GM21723 (cell line): ENCODE results near the gene NRBP1.
A peak's percentile ranks its signal among the peaks of the same experiment; 100 is the strongest.
"Not testable (repeated sequence)": the region's sequence is repeated elsewhere in the genome, so short reads cannot be mapped to it uniquely, and the experiment has no call there.

Experiments
- ATAC-seq: cut with Tn5 transposase; IDR thresholded peaks from one replicate; pipeline ENCODE4 v1.9.1; 2021; ENCODE audit warnings: mild to moderate bottlenecking, moderate library complexity; ENCODE audit not compliant: unreplicated experiment

The NRBP1 gene

DNA sequence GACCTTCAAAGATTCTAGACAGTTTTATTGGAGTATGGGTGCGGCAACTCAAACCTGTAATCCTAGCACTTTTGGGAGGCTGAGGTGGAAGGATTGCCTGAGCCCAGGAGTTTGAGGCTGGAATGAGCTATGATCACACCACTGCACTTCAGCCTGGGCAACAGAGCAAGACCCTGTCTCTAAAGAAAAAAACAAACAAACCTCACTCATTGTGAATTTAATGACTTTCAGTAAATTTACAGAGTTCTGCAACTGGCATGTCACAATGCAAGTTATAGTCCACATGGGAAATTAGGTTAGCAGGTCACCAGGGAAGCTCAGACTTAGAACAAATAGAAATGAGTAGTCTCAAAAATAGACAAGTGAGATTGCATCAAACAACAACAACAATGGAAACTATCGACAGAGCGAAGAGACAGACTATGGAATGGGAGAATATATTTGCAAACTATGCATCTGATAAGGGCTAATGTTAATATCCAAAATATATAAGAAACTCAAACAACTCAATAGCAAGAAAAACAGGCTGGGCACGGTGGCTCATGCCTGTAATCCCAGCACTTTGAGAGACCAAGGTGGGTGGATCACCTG, 6.7 kb upstream of the NRBP1 start:
- no peak for ATAC-seq

DNA sequence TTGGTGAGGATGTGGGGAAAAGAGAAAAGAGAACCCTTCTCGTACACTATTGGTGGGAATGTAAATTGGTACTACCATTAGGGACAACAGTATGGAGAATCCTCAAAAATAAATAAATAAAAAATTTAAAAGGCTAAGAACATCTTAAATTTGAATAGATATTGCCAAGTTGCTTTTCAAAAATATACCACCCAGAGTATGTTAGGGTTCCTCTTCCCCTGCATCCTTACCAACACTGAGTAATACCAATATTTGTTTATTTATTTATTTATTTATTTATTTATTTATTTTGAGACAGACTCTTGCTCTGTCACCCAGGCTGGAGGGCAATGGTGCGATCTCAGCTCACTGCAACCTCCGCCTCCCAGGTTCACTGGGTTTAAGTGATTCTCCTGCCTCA, 5.5 kb upstream of the NRBP1 start:
- no peak for ATAC-seq

GRCh38 chr2:27425039-27425438, 3.4 kb upstream of the NRBP1 start:
- not testable (repeated sequence) for ATAC-seq

GRCh38 chr2:27427863-27428212, 593 bp upstream of the NRBP1 start:
- no peak for ATAC-seq

- peak; percentile 80 for ATAC-seq
These were observed 629 bp downstream of the NRBP1 start for GRCh38 chr2:27428978-27429541.

DNA sequence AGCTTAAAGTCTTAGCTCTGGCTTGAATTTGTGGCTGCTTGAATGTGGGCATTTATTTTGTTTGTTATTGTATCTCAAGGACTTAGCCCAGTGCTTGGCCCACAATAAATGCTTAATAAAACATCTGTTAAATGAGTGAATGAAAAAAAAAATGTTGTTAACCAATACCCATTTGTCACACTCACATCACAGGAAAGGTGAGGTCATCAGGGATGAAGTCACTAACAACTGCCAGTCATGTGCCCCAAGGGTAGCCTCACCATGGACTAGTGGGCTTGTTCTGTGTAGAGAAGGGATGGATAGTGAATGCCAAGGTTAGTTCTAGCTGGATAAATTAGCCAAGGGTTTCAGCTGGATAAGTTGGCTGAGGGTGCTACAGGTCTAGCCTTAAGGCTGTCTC, 3.0 kb downstream of the NRBP1 start:
- ATAC-seq = no peak

DNA sequence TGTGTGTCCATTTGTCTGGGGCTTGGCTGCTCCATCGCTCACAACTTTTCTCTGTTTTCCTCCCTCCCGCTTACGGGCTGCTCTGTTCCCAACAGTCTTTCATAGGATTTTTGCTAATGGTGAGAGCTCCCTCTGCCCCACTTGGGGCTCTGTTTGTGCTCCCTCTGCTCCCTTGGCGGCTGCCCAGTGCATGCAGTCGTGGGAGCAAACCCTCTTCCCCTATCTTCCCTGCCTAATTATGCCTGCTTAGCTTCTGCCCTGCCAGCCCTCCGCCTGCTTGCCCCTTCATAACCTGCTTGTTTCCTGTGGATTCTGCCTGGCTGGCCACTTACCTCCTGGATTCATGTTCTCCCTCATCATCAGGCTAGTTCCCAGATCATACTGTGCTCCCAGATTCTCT, 7.2 kb downstream of the NRBP1 start:
- ATAC-seq = no peak

- no peak for ATAC-seq
These were observed 12.9 kb downstream of the NRBP1 start for GRCh38 chr2:27441226-27441926.

DNA sequence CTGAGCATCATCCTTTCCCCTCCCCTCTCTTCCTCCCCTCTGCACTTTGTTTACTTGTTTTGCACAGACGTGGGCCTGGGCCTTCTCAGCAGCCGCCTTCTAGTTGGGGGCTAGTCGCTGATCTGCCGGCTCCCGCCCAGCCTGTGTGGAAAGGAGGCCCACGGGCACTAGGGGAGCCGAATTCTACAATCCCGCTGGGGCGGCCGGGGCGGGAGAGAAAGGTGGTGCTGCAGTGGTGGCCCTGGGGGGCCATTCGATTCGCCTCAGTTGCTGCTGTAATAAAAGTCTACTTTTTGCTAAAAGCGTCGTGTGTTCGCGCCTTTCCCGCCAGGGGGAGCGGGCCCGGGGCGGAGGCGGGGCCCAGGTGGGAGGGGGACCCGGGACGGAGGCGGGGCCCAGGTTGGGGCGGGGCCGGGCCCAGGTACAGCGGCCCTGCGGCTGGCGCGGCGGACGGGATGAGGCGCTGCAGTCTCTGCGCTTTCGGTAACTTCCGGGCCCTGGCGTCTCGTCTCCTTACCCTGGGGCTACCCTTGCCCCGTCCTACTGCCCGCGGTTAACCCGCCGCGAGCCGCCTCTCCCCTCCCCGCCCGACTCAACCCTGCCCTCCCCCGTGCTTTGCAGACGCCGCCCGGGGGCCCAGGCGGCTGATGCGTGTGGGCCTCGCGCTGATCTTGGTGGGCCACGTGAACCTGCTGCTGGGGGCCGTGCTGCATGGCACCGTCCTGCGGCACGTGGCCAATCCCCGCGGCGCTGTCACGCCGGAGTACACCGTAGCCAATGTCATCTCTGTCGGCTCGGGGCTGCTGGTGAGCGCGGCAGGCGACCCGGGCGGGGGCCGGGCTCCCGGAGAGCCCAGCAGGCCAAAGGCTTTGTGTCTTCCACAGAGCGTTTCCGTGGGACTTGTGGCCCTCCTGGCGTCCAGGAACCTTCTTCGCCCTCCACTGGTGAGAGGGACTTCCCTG, 13.8 kb downstream of the NRBP1 start, which contains the start of gene KRTCAP3:
Gene KRTCAP3 (plus strand): TSS at position 424 of the 962 bp plus-strand sequence. CDS start 32 bp downstream, at position 456.
- ATAC-seq = no peak

DNA sequence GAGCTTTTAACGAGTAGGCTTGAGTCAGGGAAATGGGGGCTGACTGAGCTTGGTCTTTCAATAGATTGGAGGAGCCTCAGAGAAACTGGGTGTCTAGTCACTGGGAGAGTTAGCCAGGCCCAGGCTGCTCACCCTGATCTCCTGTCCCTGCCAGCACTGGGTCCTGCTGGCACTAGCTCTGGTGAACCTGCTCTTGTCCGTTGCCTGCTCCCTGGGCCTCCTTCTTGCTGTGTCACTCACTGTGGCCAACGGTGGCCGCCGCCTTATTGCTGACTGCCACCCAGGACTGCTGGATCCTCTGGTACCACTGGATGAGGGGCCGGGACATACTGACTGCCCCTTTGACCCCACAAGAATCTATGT, 14.5 kb downstream of the NRBP1 start:
- no peak for ATAC-seq

- no peak for ATAC-seq
These were observed 16.7 kb downstream of the NRBP1 start for GRCh38 chr2:27445155-27445554.

GRCh38 chr2:27445615-27446014, 17.2 kb downstream of the NRBP1 start:
- ATAC-seq = no peak

GRCh38 chr2:27446057-27446456, 17.6 kb downstream of the NRBP1 start:
- ATAC-seq = no peak

DNA sequence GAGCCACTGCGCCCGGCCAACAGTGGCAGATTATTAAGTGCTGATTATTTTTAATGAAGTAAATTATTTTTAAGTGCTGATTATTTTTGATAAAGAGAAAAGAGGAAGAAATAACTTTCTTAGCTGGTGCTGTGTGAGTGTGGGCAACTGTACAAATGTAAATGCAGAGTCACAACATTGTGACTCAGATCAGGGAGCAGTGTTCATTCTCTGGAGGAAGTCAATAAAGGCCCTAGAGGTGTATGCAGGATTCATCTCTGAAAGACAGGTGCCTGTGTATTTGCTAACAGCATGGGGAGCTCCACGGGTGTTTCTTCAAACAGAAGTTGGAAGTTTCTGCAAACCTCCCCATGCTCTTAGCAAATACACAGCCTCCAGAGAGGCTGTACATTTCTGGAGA, 19.9 kb downstream of the NRBP1 start:
- no peak for ATAC-seq

GRCh38 chr2:27451095-27451494, 22.7 kb downstream of the NRBP1 start:
- ATAC-seq = no peak

- no peak for ATAC-seq
These were observed 25.5 kb downstream of the NRBP1 start for GRCh38 chr2:27453968-27454367.

- ATAC-seq = no peak
These were observed 32.7 kb downstream of the NRBP1 start for GRCh38 chr2:27461118-27461517.

- no peak for ATAC-seq
These were observed 36.0 kb downstream of the NRBP1 start for GRCh38 chr2:27464443-27464842.

GRCh38 chr2:27471961-27472360, 43.5 kb downstream of the NRBP1 start:
- no peak for ATAC-seq

DNA sequence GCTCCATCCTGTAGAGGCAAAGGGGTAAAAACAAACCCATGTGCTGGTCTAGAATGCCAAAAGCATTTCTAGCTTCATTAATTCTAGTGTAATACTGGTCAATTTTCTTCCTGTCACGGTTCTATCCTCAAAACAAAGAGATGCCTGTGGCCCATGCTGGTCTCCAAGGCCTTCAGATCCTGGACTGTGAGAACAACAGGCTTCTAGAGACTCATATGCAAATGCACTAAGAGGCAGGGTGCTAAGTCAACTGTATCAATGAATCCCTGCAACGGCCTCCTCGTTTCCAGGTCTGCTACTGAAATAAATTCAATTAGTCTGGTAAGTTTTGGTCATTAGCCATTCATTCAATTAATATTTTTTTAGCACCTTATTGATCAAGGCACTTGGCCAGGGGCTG, 57.1 kb downstream of the NRBP1 start:
- no peak for ATAC-seq

GRCh38 chr2:27489118-27489497, 60.7 kb downstream of the NRBP1 start:
- peak; percentile 18 for ATAC-seq
